Esophagus squamous epithelium (tissue), 5 donors: ENCODE measurements around the gene KCTD3. TPM values are rescaled to one million over a fixed set of nuclear protein-coding genes. Genes with fewer than 3 reads are reported as not detected.

Experiments
- DNase-seq: peaks from one replicate; lab custom pipeline; 2025; lab: John Stamatoyannopoulos, UW
- H3K27ac ChIP-seq, 4 donors: fragments of 200-600 bp; sonication (generic); one replicate each; pipeline ENCODE4 v1.5.1; 2016 to 2019; ENCODE audit warnings: mild to moderate bottlenecking in 1 of 4
- H3K27me3 ChIP-seq, 4 donors: fragments of 200-600 bp; sonication (generic); 1 replicate in 3 of 4; 2 replicates in 1 of 4; pipeline versions ENCODE4 v1.5.1 to v1.6.0; 2017 to 2021; ENCODE audit warnings: antibody characterized with exemption in 1 of 4
- H3K36me3 ChIP-seq, 3 donors: fragments of 200-600 bp; sonication (generic); one replicate each; pipeline ENCODE4 v1.5.1; 2016 to 2019
- H3K4me1 ChIP-seq, 3 donors: fragments of 200-600 bp; sonication (generic); one replicate each; pipeline ENCODE4 v1.5.1; 2017 to 2019
- H3K4me3 ChIP-seq, 4 donors: fragments of 200-600 bp; sonication (generic); 1 replicate in 3 of 4; 2 replicates in 1 of 4; pipeline ENCODE4 v1.5.1; 2016 to 2019; ENCODE audit warnings: mild to moderate bottlenecking in 2 of 4, moderate library complexity in 1 of 4
- H3K9me3 ChIP-seq, 3 donors: fragments of 200-600 bp; sonication (generic); one replicate each; pipeline ENCODE4 v1.5.1; 2016 to 2019
- POLR2A ChIP-seq, 4 donors: fragments of 450-650 bp; IDR thresholded peaks; one replicate each; pipeline ENCODE4 v1.6.1; 2017; ENCODE audit warnings: antibody characterized with exemption in 4 of 4, mild to moderate bottlenecking in 4 of 4, moderate library complexity in 3 of 4
- WGBS, 2 donors: methylation state at CpG; one replicate each; pipeline ENCODE4 v1.1.5; 2018; 5-methylcytosine and 5-hydroxymethylcytosine counted together
- intact Hi-C: fragments of 100-400 bp; cut with DNase I; formaldehyde crosslinking; loops from one replicate; pipeline ENCODE4 v1.15.0; 2022
- total RNA-seq, 4 donors: library from RNA; depleted of rRNA; stranded (reverse); fragments of >200 nt; gene quantifications; one replicate each; pipeline ENCODE4 v1.1.0, GENCODE V29; 2016
- TF ChIP-seq, protein P1 (sequence below), 6 experiments: fragments of 450-650 bp in 4 of 6; fragments of 200-600 bp in 2 of 6; sonication (generic) in 2 of 6; IDR thresholded peaks; one replicate each; pipeline ENCODE4 v1.5.1; 2016 to 2019; ENCODE audit warnings: antibody characterized with exemption in 6 of 6, mild to moderate bottlenecking in 4 of 6, moderate library complexity in 4 of 6
- donor health status: DM: yes; HTN: yes; CAD: no.

KCTD3 gene
- total RNA-seq, 4 donors from 2014 or later: 43.4 to 76.1 (median 44.9) TPM

- Histone ChIP-seq H3K9me3 (no peaks in the 10 kb centered on the region), H3K27me3 (peaks cover 0 to 18% (median 0%) of the 10 kb centered on the region in 4 donors), H3K36me3 (no peaks in the 10 kb centered on the region), H3K4me1 (peaks cover 0 to 27% (median 0%) of the 10 kb centered on the region in 3 donors), H3K27ac (no peak overlapping the region), H3K4me3 (no peak overlapping the region)
- TF ChIP-seq POLR2A (IDR thresholded peaks at IDR 0.05): no peak
- TF ChIP-seq, protein P1, sequence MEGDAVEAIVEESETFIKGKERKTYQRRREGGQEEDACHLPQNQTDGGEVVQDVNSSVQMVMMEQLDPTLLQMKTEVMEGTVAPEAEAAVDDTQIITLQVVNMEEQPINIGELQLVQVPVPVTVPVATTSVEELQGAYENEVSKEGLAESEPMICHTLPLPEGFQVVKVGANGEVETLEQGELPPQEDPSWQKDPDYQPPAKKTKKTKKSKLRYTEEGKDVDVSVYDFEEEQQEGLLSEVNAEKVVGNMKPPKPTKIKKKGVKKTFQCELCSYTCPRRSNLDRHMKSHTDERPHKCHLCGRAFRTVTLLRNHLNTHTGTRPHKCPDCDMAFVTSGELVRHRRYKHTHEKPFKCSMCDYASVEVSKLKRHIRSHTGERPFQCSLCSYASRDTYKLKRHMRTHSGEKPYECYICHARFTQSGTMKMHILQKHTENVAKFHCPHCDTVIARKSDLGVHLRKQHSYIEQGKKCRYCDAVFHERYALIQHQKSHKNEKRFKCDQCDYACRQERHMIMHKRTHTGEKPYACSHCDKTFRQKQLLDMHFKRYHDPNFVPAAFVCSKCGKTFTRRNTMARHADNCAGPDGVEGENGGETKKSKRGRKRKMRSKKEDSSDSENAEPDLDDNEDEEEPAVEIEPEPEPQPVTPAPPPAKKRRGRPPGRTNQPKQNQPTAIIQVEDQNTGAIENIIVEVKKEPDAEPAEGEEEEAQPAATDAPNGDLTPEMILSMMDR (IDR thresholded peaks at IDR 0.05): no peak
- intact Hi-C loops: no loop called here
- WGBS, 2 donors: 30 to 35% methylated on average over 8 of the region's 8 CpGs
- DNase-seq: no peak
Measured at GRCh38 chr1:215523128-215523861, 43.8 kb upstream of the KCTD3 start.

- peaks cover 0 to 27% (median 0%) of the 10 kb centered on the region in 3 donors for H3K4me1 ChIP-seq
- no peaks in the 10 kb centered on the region for H3K9me3 ChIP-seq
- TF ChIP-seq, protein P1 (IDR thresholded peaks at IDR 0.05): no peak
- no peak for TF ChIP-seq POLR2A (IDR thresholded peaks at IDR 0.05)
- no peak overlapping the region for H3K4me3 ChIP-seq
- no peaks in the 10 kb centered on the region for H3K36me3 ChIP-seq
- 28 to 35% methylated on average over 2 of the region's 2 CpGs for WGBS, 2 donors
- intact Hi-C loops: no loop called here
- H3K27me3 ChIP-seq: peaks cover 0 to 14% (median 0%) of the 10 kb centered on the region in 4 donors
- no peak for DNase-seq
- H3K27ac ChIP-seq: no peak overlapping the region
Measured at GRCh38 chr1:215523906-215524305, 43.2 kb upstream of the KCTD3 start.

- TF ChIP-seq, protein P1 (IDR thresholded peaks at IDR 0.05): peak; percentile 43 to 76 (median 62)
- TF ChIP-seq POLR2A (IDR thresholded peaks at IDR 0.05): no peak
- intact Hi-C loops: no loop called here
- Histone ChIP-seq H3K36me3 (no peaks in the 10 kb centered on the region), H3K27me3 (peaks cover 0 to 15% (median 0%) of the 10 kb centered on the region in 4 donors), H3K4me1 (peaks cover 0 to 27% (median 0%) of the 10 kb centered on the region in 3 donors), H3K9me3 (no peaks in the 10 kb centered on the region), H3K27ac (no peak overlapping the region), H3K4me3 (no peak overlapping the region)
- WGBS, 2 donors: 32 to 33% methylated on average over 7 of the region's 7 CpGs
- no peak for DNase-seq
Measured at GRCh38 chr1:215526147-215526845, 40.8 kb upstream of the KCTD3 start.

DNA sequence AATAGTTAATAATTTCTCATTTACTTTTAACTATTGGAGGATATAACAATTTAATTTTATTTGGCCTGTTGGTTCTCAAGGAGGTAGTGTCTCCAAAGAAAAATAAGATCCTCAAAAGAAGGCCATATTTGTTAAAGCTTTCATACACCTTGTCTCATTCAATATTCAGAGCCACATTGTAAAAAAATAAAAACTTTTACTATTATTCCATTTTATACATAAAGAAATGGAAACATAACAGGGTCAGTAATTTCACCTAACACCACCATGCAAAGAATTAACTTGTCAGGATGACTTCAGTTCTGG is 40.3 kb upstream of the KCTD3 start:
- Histone ChIP-seq H3K36me3 (no peaks in the 10 kb centered on the region), H3K27me3 (peaks cover 0 to 18% (median 0%) of the 10 kb centered on the region in 4 donors), H3K4me1 (peaks cover 0 to 23% (median 0%) of the 10 kb centered on the region in 3 donors), H3K4me3 (no peak overlapping the region), H3K27ac (no peak overlapping the region), H3K9me3 (no peaks in the 10 kb centered on the region)
- DNase-seq: no peak
- intact Hi-C loops: no loop called here
- TF ChIP-seq, protein P1 (IDR thresholded peaks at IDR 0.05): no peak
- TF ChIP-seq POLR2A (IDR thresholded peaks at IDR 0.05): no peak

DNA sequence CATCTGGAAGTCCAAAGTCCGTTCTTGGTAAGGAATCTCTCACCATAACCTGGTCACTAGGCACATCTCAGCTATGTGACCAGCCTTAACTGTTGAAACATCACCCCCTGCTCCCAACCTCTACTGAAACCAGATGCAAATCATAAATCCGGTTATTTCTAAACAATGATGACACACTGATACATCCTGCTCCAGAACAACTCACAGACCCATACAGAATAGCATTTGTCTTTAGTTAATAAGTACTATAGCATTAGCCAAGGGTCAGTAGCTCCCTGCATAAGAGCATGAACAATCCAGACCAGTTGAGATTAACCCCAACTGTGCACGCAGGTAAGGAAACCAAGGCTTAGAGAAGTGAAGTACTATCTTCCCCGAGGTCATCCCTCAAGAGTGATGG is 38.0 kb upstream of the KCTD3 start:
- intact Hi-C loops: no loop called here
- DNase-seq: no peak
- no peak overlapping the region for H3K27ac ChIP-seq
- H3K9me3 ChIP-seq: no peaks in the 10 kb centered on the region
- WGBS, 2 donors: 52 to 59% methylated on average over 4 of the region's 4 CpGs
- H3K4me3 ChIP-seq: no peak overlapping the region
- TF ChIP-seq, protein P1 (IDR thresholded peaks at IDR 0.05): no peak
- TF ChIP-seq POLR2A (IDR thresholded peaks at IDR 0.05): no peak
- H3K27me3 ChIP-seq: peaks cover 0 to 38% (median 0%) of the 10 kb centered on the region in 4 donors
- H3K4me1 ChIP-seq: peaks cover 0 to 2% (median 0%) of the 10 kb centered on the region in 3 donors
- no peaks in the 10 kb centered on the region for H3K36me3 ChIP-seq
